Measurements from ENCODE around the gene MAP7.
A peak's percentile ranks its signal among the peaks of the same experiment; 100 is the strongest.
"Not testable (repeated sequence)": the region's sequence is repeated elsewhere in the genome, so short reads cannot be mapped to it uniquely, and the experiment has no call there.

MAP7 gene

GRCh38 chr6:136415351-136416007 is 134.7 kb downstream of the MAP7 start:
- no peak for DNase-seq (ENCODE audit: low spot score)

- no peak for DNase-seq (ENCODE audit: low spot score)
Observed at GRCh38 chr6:136412410-136412809, 137.8 kb downstream of the MAP7 start.

GRCh38 chr6:136411453-136412354 is 138.5 kb downstream of the MAP7 start:
- DNase-seq (ENCODE audit: low spot score), result no peak

- DNase-seq (ENCODE audit: low spot score), result no peak
Observed at GRCh38 chr6:136411025-136411325, 139.2 kb downstream of the MAP7 start.

- no peak for DNase-seq (ENCODE audit: low spot score)
Observed at GRCh38 chr6:136410201-136411024, 139.8 kb downstream of the MAP7 start.

GRCh38 chr6:136409597-136409996 is 140.6 kb downstream of the MAP7 start:
- DNase-seq (ENCODE audit: low spot score), result no peak

- DNase-seq (ENCODE audit: low spot score), result no peak
Observed at GRCh38 chr6:136408204-136408603, 142.0 kb downstream of the MAP7 start.

GRCh38 chr6:136405420-136406029 is 144.7 kb downstream of the MAP7 start:
- no peak for DNase-seq (ENCODE audit: low spot score)

GRCh38 chr6:136404627-136405419 is 145.4 kb downstream of the MAP7 start:
- DNase-seq (ENCODE audit: low spot score), result no peak

GRCh38 chr6:136404007-136404406 is 146.2 kb downstream of the MAP7 start:
- DNase-seq (ENCODE audit: low spot score), result no peak

- DNase-seq (ENCODE audit: low spot score), result peak; percentile 67
Observed at GRCh38 chr6:136403110-136403980, 146.9 kb downstream of the MAP7 start.

GRCh38 chr6:136401749-136402148 is 148.5 kb downstream of the MAP7 start:
- no peak for DNase-seq (ENCODE audit: low spot score)

- not testable (repeated sequence) for DNase-seq (ENCODE audit: low spot score)
Observed at GRCh38 chr6:136401236-136401635, 149.0 kb downstream of the MAP7 start.

GRCh38 chr6:136398453-136398852 is 151.8 kb downstream of the MAP7 start:
- no peak for DNase-seq (ENCODE audit: low spot score)

GRCh38 chr6:136396908-136397307 is 153.3 kb downstream of the MAP7 start:
- no peak for DNase-seq (ENCODE audit: low spot score)

- DNase-seq (ENCODE audit: low spot score), result not testable (repeated sequence)
Observed at GRCh38 chr6:136390959-136391358, 159.3 kb downstream of the MAP7 start.

GRCh38 chr6:136387316-136387715 is 162.9 kb downstream of the MAP7 start:
- no peak for DNase-seq (ENCODE audit: low spot score)

GRCh38 chr6:136383268-136383937 is 166.8 kb downstream of the MAP7 start:
- no peak for DNase-seq (ENCODE audit: low spot score)

GRCh38 chr6:136382676-136383252 is 167.5 kb downstream of the MAP7 start:
- DNase-seq (ENCODE audit: low spot score), result no peak

Measured in AG08396 (cell line).